Epithelial cell of proximal tubule (primary cell): ENCODE data around the gene GRM7. TPM values are rescaled to one million over a fixed set of nuclear protein-coding genes. Genes with fewer than 3 reads are reported as not detected.

Experiments used
- DNase-seq: peaks from one replicate; pipeline ENCODE4 v3.0.0-alpha.2; 2011; ENCODE audit warnings: low read depth
- H3K4me3 ChIP-seq: 2 replicates; pipeline ENCODE4 v1.5.1; 2011; ENCODE audit warnings: low read depth, mild to moderate bottlenecking, low read length
- total RNA-seq: library from RNA; depleted of rRNA; stranded (reverse); fragments of >200 nt; gene quantifications from 2 replicates; pipeline ENCODE4 v1.2.3, GENCODE V29; 2015
- TF ChIP-seq, protein P1 (sequence below): conservative IDR thresholded peaks from 2 replicates; pipeline ENCODE4 v1.5.1; 2012; ENCODE audit warnings: low read depth, mild to moderate bottlenecking, low read length

The GRM7 gene
- total RNA-seq, 1 donor from 2014 or later: not detected

GRCh38 chr3:7456386-7456785 lies 595.5 kb downstream of the GRM7 start:
- H3K4me3 ChIP-seq: no peak overlapping the region
- TF ChIP-seq, protein P1, sequence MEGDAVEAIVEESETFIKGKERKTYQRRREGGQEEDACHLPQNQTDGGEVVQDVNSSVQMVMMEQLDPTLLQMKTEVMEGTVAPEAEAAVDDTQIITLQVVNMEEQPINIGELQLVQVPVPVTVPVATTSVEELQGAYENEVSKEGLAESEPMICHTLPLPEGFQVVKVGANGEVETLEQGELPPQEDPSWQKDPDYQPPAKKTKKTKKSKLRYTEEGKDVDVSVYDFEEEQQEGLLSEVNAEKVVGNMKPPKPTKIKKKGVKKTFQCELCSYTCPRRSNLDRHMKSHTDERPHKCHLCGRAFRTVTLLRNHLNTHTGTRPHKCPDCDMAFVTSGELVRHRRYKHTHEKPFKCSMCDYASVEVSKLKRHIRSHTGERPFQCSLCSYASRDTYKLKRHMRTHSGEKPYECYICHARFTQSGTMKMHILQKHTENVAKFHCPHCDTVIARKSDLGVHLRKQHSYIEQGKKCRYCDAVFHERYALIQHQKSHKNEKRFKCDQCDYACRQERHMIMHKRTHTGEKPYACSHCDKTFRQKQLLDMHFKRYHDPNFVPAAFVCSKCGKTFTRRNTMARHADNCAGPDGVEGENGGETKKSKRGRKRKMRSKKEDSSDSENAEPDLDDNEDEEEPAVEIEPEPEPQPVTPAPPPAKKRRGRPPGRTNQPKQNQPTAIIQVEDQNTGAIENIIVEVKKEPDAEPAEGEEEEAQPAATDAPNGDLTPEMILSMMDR: no peak
- no peak for DNase-seq

DNA sequence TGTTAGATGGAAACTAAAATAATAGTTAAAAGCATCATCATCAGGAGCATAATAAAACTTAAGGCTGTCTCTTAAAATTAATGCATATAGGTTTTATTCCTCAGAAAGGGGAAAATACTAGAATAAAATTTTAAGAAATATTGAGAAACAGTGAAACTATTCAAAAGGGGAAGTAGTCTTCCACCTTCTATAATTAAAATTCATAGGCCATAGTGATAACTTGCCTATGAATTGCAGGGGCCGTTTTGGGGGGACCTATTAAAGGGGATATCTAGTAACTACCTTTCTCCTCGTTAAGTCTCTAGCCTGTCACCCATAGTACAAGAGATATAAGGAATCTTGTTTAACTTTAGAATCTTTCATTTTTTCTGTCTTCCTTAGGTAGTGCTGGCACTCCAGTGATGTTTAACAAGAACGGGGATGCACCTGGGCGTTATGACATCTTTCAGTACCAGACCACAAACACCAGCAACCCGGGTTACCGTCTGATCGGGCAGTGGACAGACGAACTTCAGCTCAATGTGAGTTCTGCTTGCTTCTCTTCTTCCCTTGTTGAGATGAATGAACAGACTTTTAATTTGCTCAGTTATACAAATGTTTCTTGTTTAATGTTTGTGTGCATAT lies 600.4 kb downstream of the GRM7 start:
- DNase-seq: no peak
- TF ChIP-seq, protein P1: no peak
- no peak overlapping the region for H3K4me3 ChIP-seq

GRCh38 chr3:7469866-7470265 lies 609.0 kb downstream of the GRM7 start:
- TF ChIP-seq, protein P1: no peak
- DNase-seq: no peak

DNA sequence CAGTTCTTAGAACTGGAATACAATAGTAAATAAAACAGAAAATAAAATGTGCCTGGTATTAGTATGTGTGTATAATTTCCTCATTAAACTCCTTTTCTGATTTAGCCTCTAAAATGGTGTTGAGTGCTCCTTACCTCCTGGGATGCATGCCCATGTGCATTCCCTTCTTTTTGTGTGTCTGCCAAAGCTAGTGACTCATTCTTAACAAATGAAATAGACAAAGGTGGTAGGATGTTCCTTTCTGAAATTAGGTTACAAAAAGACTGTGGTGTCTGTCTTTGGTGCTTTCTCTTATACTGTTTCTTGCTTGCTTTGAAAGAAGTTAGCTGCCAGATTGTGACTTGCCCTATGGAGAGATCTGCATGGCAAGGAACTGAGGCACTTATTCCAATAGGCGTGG lies 623.7 kb downstream of the GRM7 start:
- TF ChIP-seq, protein P1: no peak
- no peak for DNase-seq
- no peak overlapping the region for H3K4me3 ChIP-seq

More at GRCh38 chr3:7469866-7470265, 609.0 kb downstream of the GRM7 start:
- no peak overlapping the region for H3K4me3 ChIP-seq

DNA sequence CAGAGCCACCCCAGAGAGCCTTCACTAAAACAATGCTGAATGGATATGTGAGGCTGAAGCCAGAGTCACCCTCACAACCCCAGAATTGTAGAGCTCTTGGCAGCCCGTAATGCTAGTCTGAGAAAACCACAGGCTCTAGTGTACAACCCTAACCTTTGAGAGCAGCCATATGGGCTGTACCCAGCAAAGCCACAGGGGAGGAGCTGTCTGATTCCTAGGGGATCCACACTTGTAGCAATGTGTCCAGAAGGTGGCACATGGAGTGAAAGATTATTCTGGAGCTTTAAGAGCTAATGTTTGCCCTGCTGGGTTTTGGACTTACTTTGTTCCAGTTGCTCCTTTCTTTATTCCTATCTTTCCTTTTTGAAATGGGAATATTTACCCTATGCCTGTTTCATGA lies 626.8 kb downstream of the GRM7 start:
- no peak overlapping the region for H3K4me3 ChIP-seq
- TF ChIP-seq, protein P1: peak; percentile 17
- no peak for DNase-seq

- TF ChIP-seq, protein P1: no peak
- DNase-seq: no peak
- H3K4me3 ChIP-seq: no peak overlapping the region
Measured at GRCh38 chr3:7489417-7489816, 628.5 kb downstream of the GRM7 start.

- DNase-seq: no peak
- H3K4me3 ChIP-seq: no peak overlapping the region
- TF ChIP-seq, protein P1: no peak
Measured at GRCh38 chr3:7498715-7499114, 637.8 kb downstream of the GRM7 start.
